ENCODE results near the gene ARHGAP15.

GRCh38 chr2:143497726-143498125, 368.5 kb downstream of the ARHGAP15 start:
- TF ChIP-seq EP300 (IDR thresholded peaks at IDR 0.05) (no peak), CTCF (IDR thresholded peaks at IDR 0.05) (no peak), MAX (IDR thresholded peaks at IDR 0.05) (no peak), HDAC2 (IDR thresholded peaks at IDR 0.05) (no peak)

Measured in A549 (cell line).